Panc1 (cell line): ENCODE results near the gene MEGF10. TPM values are rescaled to one million over a fixed set of nuclear protein-coding genes. Genes with fewer than 3 reads are reported as not detected.
"Not testable (repeated sequence)": the region's sequence is repeated elsewhere in the genome, so short reads cannot be mapped to it uniquely, and the experiment has no call there.

Experiments used
- ATAC-seq: fragments of 200-7000 bp; cut with Tn5 transposase; 2 replicates; pipeline ENCODE4 v1.9.1; 2020; ENCODE audit warnings: mild to moderate bottlenecking, moderate library complexity
- BruUV-seq: library from RNA; stranded (reverse); fragments of 400-500 nt; replicated peaks from 2 replicates; lab custom pipeline; 2021; lab: Mats Ljungman, UMichigan
- CTCF ChIA-PET: fragments of 300-600 bp; sonication (Branson Sonifier 250); formaldehyde crosslinking; loops from one replicate; lab custom pipeline; 2022; ENCODE audit warnings: antibody characterized with exemption; lab: Charles Lee
- POLR2A ChIA-PET: fragments of 300-600 bp; sonication (Branson Sonifier 250); formaldehyde crosslinking; loops from one replicate; lab custom pipeline; 2022; ENCODE audit warnings: antibody characterized with exemption; lab: Charles Lee
- DNase-seq: peaks from one replicate; pipeline ENCODE4 v3.0.0-alpha.2; 2010; ENCODE audit warnings: low read depth, low spot score
- H3K27ac ChIP-seq: 2 replicates; pipeline ENCODE4 v1.5.1; 2011; ENCODE audit warnings: mild to moderate bottlenecking, low read length, inconsistent platforms
- H3K27me3 ChIP-seq: fragments of 200-500 bp; sonication (Bioruptor generic); 2 replicates; pipeline ENCODE4 v1.6.0; 2014; ENCODE audit warnings: low read length, inconsistent platforms; ENCODE audit not compliant: control insufficient read depth, insufficient read depth
- H3K36me3 ChIP-seq: fragments of 200-500 bp; sonication (Bioruptor generic); 2 replicates; pipeline ENCODE4 v1.5.1; 2014; ENCODE audit warnings: inconsistent platforms, mild to moderate bottlenecking, low read length, moderate library complexity; ENCODE audit not compliant: control insufficient read depth, insufficient read depth
- H3K4me1 ChIP-seq: 2 replicates; pipeline ENCODE4 v1.5.1; 2011; ENCODE audit warnings: inconsistent platforms, mild to moderate bottlenecking, low read length, moderate library complexity; ENCODE audit not compliant: control insufficient read depth, insufficient read depth
- H3K4me3 ChIP-seq, 2 experiments: 2 replicates each; pipeline ENCODE4 v1.5.1; 2011 to 2012; ENCODE audit warnings: low read depth in 2 of 2, low read length in 2 of 2, mild to moderate bottlenecking in 2 of 2, inconsistent platforms in 1 of 2, moderate library complexity in 1 of 2
- H3K9me3 ChIP-seq: fragments of 200-500 bp; sonication (Bioruptor generic); 2 replicates; pipeline ENCODE4 v1.5.1; 2014; ENCODE audit warnings: low read depth, mild to moderate bottlenecking, inconsistent platforms, low read length, moderate library complexity; ENCODE audit not compliant: control insufficient read depth, insufficient read depth
- CTCF ChIP-seq: fragments of 450-650 bp; IDR thresholded peaks from 2 replicates; pipeline ENCODE4 v1.5.1; 2017; ENCODE audit warnings: mild to moderate bottlenecking
- POLR2AphosphoS5 ChIP-seq: IDR thresholded peaks from 2 replicates; pipeline ENCODE4 v1.6.1; 2012; ENCODE audit warnings: mild to moderate bottlenecking, low read depth, low read length, moderate library complexity
- REST ChIP-seq, 2 experiments: IDR thresholded peaks; 2 replicates each; pipeline ENCODE4 v1.6.1; 2011 to 2012; ENCODE audit warnings: low read depth in 2 of 2, control low read depth in 1 of 2, low read length in 1 of 2, mild to moderate bottlenecking in 1 of 2, moderate library complexity in 1 of 2; ENCODE audit not compliant: insufficient read depth in 1 of 2
- SIN3A ChIP-seq: IDR thresholded peaks from 2 replicates; pipeline ENCODE4 v1.6.1; 2012; ENCODE audit warnings: low read depth, mild to moderate bottlenecking, low read length, moderate library complexity, borderline replicate concordance; ENCODE audit not compliant: insufficient read depth
- TCF7L2 ChIP-seq: IDR thresholded peaks from 2 replicates; pipeline ENCODE4 v1.6.1; 2011; ENCODE audit warnings: mild to moderate bottlenecking, low read depth, low read length, inconsistent platforms
- in situ Hi-C: cut with HindIII; loops from 2 replicates; pipeline ENCODE4 v1.10.0; 2016; ENCODE audit warnings: low sequenced_read_pairs, low pct_unique_long_range_greater_than_20kb
- intact Hi-C: fragments of 100-400 bp; cut with micrococcal nuclease; formaldehyde crosslinking; loops from one replicate; pipeline ENCODE4 v1.10.0; 2022; ENCODE audit not compliant: unreplicated experiment
- total RNA-seq: library from RNA; stranded (reverse); gene quantifications from one replicate; pipeline ENCODE4 v1.2.1, GENCODE V29; 2021; ENCODE audit not compliant: unreplicated experiment

MEGF10 gene
- total RNA-seq, 1 experiment from 2014 or later = not detected

GRCh38 chr5:127316011-127316410, 25.4 kb downstream of the MEGF10 start:
- TF ChIP-seq SIN3A = no peak
- no peak for TF ChIP-seq CTCF
- no peak for TF ChIP-seq REST (IDR thresholded peaks at IDR 0.05; ENCODE audit: insufficient read depth in 1 of 2, low read depth in 2 of 2, low read length in 1 of 2)
- TF ChIP-seq TCF7L2 = no peak
- no peak for TF ChIP-seq POLR2AphosphoS5
- intact Hi-C loops (loop anchor here (10.0 kb wide), 1 partner anchor 451 kb away; no protein-coding TSS in a partner anchor), in situ Hi-C loops (no loop called here)
- H3K27ac ChIP-seq = no peak overlapping the region
- H3K27me3 ChIP-seq = peaks cover 11% of the 10 kb centered on the region; the same call in 1 of the 2 replicates
- no peak for DNase-seq
- ATAC-seq = no peak
- H3K9me3 ChIP-seq = no peaks in the 10 kb centered on the region
- H3K4me1 ChIP-seq = no peaks in the 10 kb centered on the region
- no peak overlapping the region for H3K4me3 ChIP-seq
- no peaks in the 10 kb centered on the region for H3K36me3 ChIP-seq
- CTCF ChIA-PET = no interaction called here
- POLR2A ChIA-PET = no interaction called here
- BruUV-seq = no TSS peak

- H3K27me3 ChIP-seq, DNase-seq, in situ Hi-C loops, POLR2A ChIA-PET, H3K9me3 ChIP-seq, BruUV-seq, H3K36me3 ChIP-seq, ATAC-seq, H3K27ac ChIP-seq, CTCF ChIA-PET, H3K4me1 ChIP-seq, H3K4me3 ChIP-seq: not testable (repeated sequence)
- intact Hi-C loops = loop anchor here (10.0 kb wide), 1 partner anchor 453 kb away; no protein-coding TSS in a partner anchor
Observed at GRCh38 chr5:127317385-127317784, 26.8 kb downstream of the MEGF10 start.

- intact Hi-C loops = no loop called here
- DNase-seq (no peak), ATAC-seq (no peak)
- no TSS peak for BruUV-seq
- Histone ChIP-seq H3K27me3 (0 out of 2 replicates have a peak, but pooled peaks cover 3% of the 10 kb centered on the region), H3K4me1 (no peaks in the 10 kb centered on the region), H3K27ac (no peak overlapping the region), H3K9me3 (no peaks in the 10 kb centered on the region), H3K4me3 (no peak overlapping the region), H3K36me3 (no peaks in the 10 kb centered on the region)
- TF ChIP-seq POLR2AphosphoS5 (no peak), TCF7L2 (no peak), CTCF (no peak), REST (IDR thresholded peaks at IDR 0.05; ENCODE audit: insufficient read depth in 1 of 2, low read depth in 2 of 2, low read length in 1 of 2) (no peak), SIN3A (no peak)
- ChIA-PET POLR2A (no interaction called here), CTCF (no interaction called here)
- in situ Hi-C loops = no loop called here
Observed at GRCh38 chr5:127320032-127320965, 29.7 kb downstream of the MEGF10 start.
